Erythroblast (primary cell): ENCODE data around the gene RNF113B.

Source experiments
- GATA1 ChIP-seq: IDR thresholded peaks from 2 replicates; pipeline ENCODE4 v1.6.1; 2011; ENCODE audit warnings: low read depth, mild to moderate bottlenecking, control low read depth, low read length, moderate library complexity
- POLR2A ChIP-seq: IDR thresholded peaks from 2 replicates; pipeline ENCODE4 v1.6.1; 2011; ENCODE audit warnings: mild to moderate bottlenecking, low read length

DNA sequence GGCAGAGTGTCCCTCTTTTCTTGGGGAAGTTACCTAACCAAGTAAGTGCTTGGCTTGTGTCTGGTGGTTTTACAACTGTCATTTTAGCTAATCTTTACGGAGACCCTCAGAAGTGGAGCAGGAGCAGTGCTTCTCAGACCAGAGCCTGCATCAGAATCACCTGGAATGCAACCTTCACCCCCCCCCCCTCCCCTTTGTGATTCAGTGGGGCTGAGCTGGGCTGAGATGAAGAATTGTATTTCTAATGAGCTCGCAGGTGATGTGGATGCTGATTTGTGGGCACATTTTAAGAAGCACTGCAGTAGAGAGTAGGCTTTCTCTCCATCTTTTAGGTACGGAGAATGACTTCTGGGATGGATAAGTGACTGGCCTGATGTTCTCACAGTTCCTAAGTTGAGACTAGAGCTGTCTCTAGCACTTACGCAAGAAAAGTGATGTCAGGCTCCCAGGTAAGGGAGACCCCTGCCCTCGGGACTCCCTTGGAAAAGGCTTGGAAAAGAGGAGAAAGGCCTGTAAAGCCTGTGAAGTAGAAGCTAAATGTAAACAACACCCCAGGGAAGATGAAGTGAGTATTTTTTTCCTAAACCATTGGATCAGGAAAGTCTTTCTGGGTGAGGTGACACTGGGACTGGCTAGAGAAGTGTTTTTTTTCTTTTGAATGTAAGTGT, 23.3 kb upstream of the RNF113B start:
- no peak for TF ChIP-seq POLR2A
- TF ChIP-seq GATA1 = no peak
